Stimulated activated CD4-positive, alpha-beta T cell treated with anti-CD3 and anti-CD28 coated beads, Interleukin-1b, Interleukin-23, amount 100 ng/mL, for 4 hours (primary cell): ENCODE results near the gene TUBA1A.
"Not testable (repeated sequence)": the region's sequence is repeated elsewhere in the genome, so short reads cannot be mapped to it uniquely, and the experiment has no call there.

Experiments used
- DNase-seq, 2 donors: peaks; one replicate each; pipeline ENCODE4 v3.0.0-alpha.2; 2020; ENCODE audit warnings: low read depth in 2 of 2

Gene TUBA1A

GRCh38 chr12:49200919-49201594, 12.2 kb upstream of the TUBA1A start:
- DNase-seq: no peak

GRCh38 chr12:49198431-49199155, 9.7 kb upstream of the TUBA1A start:
- no peak for DNase-seq

- DNase-seq: no peak
Observed at GRCh38 chr12:49197256-49197655, 8.4 kb upstream of the TUBA1A start.

GRCh38 chr12:49195736-49196135, 6.9 kb upstream of the TUBA1A start:
- DNase-seq: no peak

GRCh38 chr12:49193746-49194145, 4.9 kb upstream of the TUBA1A start:
- not testable (repeated sequence) for DNase-seq

- not testable (repeated sequence) for DNase-seq
Observed at GRCh38 chr12:49191498-49191897, 2.6 kb upstream of the TUBA1A start.

GRCh38 chr12:49190974-49191373, 2.1 kb upstream of the TUBA1A start:
- no peak for DNase-seq

- no peak for DNase-seq
Observed at GRCh38 chr12:49189731-49190716, 1.1 kb upstream of the TUBA1A start.

- DNase-seq: peak; percentile 52 to 61
Observed at GRCh38 chr12:49188201-49188915, 522 bp downstream of the TUBA1A start.

GRCh38 chr12:49187184-49187583, 1.7 kb downstream of the TUBA1A start:
- DNase-seq: no peak

- not testable (repeated sequence) for DNase-seq
Observed at GRCh38 chr12:49186307-49186706, 2.6 kb downstream of the TUBA1A start.

GRCh38 chr12:49184697-49185096, 4.2 kb downstream of the TUBA1A start:
- not testable (repeated sequence) for DNase-seq

GRCh38 chr12:49183214-49183950, 5.5 kb downstream of the TUBA1A start:
- not testable (repeated sequence) for DNase-seq

GRCh38 chr12:49174218-49174617, 14.7 kb downstream of the TUBA1A start:
- DNase-seq: no peak

GRCh38 chr12:49170924-49171323, 18.0 kb downstream of the TUBA1A start:
- DNase-seq: no peak

- DNase-seq: no peak
Observed at GRCh38 chr12:49165114-49165513, 23.8 kb downstream of the TUBA1A start.

- not testable (repeated sequence) for DNase-seq
Observed at GRCh38 chr12:49161901-49162300, 27.0 kb downstream of the TUBA1A start.

GRCh38 chr12:49161092-49161795, 27.6 kb downstream of the TUBA1A start:
- DNase-seq: no peak

- DNase-seq: no peak
Observed at GRCh38 chr12:49160399-49160798, 28.5 kb downstream of the TUBA1A start.

GRCh38 chr12:49154221-49154620, 34.7 kb downstream of the TUBA1A start:
- DNase-seq: no peak
